H7 (cell line): ENCODE results near the gene MED12L. TPM values are rescaled to one million over a fixed set of nuclear protein-coding genes. Genes with fewer than 3 reads are reported as not detected.
"Not testable (repeated sequence)": the region's sequence is repeated elsewhere in the genome, so short reads cannot be mapped to it uniquely, and the experiment has no call there.

ENCODE experiments used
- DNase-seq: peaks from one replicate; pipeline ENCODE4 v3.0.0; 2012
- H3K27me3 ChIP-seq: 2 replicates; pipeline ENCODE4 v1.6.0; 2011; ENCODE audit warnings: mild to moderate bottlenecking, low read length; ENCODE audit not compliant: control insufficient read depth, insufficient read depth
- H3K36me3 ChIP-seq: replicated peaks from 2 replicates; pipeline ENCODE4 v1.5.1; 2011; ENCODE audit warnings: low read length; ENCODE audit not compliant: control insufficient read depth, insufficient read depth
- H3K4me3 ChIP-seq: 2 replicates; pipeline ENCODE4 v1.5.1; 2011; ENCODE audit warnings: low read depth, mild to moderate bottlenecking, control low read depth, low read length, moderate library complexity; ENCODE audit not compliant: insufficient read depth
- total RNA-seq: library from RNA; depleted of rRNA; stranded (reverse); fragments of >200 nt; shearing (Covaris generic); gene quantifications from 2 replicates; pipeline ENCODE4 v1.2.3, GENCODE V29; 2014

MED12L gene
- total RNA-seq, 1 experiment from 2014 or later: 7.9 TPM

DNA sequence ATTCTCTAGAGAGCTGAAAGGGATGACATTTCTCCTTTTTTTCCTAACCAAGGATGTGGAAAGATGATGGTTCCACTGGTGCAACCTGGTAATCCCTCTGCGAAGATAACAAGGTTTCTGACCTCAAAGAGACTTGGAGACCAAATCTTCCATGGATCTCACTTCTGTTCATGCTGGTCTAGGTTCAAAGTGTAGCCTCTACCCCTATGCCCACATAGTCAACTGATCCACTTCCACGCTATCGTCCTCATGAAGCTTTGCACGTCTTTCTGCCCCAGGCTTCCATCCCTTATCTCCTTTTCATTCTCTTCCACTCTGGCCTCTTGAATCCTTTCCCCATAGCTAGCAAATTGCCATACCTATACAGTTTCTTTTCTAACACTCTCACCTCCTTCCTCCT lies 8.8 kb upstream of the MED12L start:
- H3K4me3 ChIP-seq: no peak overlapping the region
- H3K27me3 ChIP-seq: no peaks in the 10 kb centered on the region
- no peaks in the 10 kb centered on the region for H3K36me3 ChIP-seq
- no peak for DNase-seq

DNA sequence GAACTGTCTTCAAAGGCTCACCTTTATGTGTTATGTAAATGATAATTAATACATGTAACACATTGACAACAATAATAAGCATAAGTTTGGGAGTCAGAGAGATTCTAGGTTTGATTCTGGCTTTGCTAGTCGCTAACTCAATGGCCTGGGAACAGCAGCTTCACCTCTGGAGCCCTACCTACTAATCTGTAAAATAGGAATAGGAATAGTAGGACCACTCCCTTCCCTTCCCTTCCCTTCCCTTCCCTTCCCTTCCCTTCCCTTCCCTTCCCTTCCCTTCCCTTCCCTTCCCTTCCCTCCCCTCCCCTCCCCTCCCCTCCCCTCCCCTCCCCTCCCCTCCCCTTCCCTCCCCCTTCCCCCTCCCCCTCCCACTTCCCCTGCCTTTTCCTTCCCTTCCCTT lies 4.4 kb upstream of the MED12L start:
- DNase-seq: not testable (repeated sequence)

DNA sequence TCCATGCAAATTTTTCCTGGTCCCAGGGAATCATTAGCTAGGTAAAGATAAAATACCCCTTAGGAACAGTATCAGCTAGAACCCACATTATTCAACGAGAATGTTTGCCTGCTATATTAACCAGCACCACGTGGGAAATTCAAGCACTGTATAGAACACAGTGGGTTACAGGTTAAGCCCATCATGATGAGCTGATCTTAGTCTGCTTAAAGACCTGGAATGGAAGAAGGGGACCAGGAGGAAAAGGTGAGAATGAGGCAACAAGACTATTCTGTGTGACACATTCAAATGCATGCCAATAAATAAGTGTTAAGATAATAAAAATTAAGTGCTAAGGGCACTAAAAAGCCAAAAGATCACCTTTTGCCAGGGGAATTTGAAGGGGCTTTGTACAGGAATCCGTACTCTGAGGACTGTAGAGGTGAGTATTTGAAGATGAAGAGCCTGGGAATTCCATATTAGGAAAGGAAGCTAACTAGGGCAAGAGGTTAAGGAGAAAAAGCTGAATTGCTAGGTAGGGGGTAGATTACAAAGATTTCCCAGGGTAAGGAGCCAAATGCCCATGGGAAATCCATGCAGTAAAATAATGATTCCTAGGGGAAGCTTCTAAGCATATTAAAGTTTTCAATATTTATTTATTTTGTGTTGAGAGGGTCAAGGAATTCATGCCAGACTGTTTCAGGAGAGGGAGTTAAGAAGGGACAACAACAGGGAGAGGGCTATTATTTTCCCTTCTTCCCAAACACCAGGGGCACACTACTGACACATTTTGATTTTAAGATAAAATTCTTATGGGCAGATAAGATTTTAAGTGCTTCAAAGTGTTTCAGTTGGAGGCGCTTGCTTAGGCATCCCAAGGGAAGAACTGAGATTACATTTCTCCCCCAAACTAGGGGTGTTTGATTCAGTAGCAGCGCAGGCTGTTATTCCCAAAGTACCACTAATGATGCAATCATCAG lies 2.3 kb upstream of the MED12L start:
- no peak for DNase-seq
- no peaks in the 10 kb centered on the region for H3K36me3 ChIP-seq
- no peak overlapping the region for H3K4me3 ChIP-seq
- peaks cover 8% of the 10 kb centered on the region for H3K27me3 ChIP-seq

More for the DNA sequence above, 4.4 kb upstream of the MED12L start:
- not testable (repeated sequence) for H3K27me3 ChIP-seq, H3K4me3 ChIP-seq, H3K36me3 ChIP-seq

DNA sequence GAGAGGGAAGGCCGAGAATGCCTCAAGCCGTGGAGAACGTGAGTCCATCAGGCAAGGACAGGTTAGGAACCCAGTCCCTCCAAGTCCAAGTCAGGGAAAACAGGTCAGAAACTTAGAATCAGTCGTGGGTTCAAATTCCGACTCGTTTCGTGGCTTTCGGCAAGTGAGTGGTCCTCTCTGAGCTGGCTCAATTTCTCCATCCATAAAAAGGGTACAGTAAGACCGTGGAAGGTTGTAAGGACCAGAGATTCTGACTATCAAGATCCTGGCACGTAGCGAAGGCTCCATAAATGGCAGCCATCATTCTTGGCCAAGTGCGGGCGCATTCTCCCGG lies 604 bp upstream of the MED12L start:
- peak overlapping the region; percentile 76 for H3K4me3 ChIP-seq
- no peak for DNase-seq
- H3K27me3 ChIP-seq: peaks cover 8% of the 10 kb centered on the region
- no peaks in the 10 kb centered on the region for H3K36me3 ChIP-seq

DNA sequence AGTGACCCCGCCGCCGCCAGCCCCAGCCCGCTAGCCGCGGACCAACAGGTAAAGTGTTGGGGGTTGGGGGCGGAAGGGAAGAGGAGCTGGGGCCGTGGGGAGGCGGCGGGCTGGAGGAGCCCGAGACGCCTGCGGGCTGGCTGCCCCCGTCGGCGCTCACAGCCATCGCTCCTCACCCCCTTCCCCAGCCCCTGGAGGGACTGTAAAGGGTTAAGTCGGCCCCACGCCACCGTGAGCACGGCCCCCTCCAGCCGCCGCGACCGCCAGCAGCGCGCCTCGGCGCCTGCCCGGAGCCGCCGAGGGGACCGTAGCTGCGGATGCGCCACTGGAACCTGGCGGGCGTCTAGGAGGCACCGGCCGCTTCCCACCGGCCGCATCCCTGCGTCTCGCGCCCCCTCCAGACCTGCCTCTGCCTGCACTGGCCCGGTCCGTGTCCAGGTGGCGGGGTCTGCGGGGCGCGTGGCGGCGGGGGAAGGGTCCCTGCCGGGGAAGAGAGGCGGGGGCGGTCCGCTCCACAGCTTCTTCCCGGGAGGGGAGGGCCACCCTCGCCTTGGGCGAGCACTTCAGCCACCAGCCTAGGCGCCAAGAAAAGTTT lies 522 bp downstream of the MED12L start:
- peaks cover 8% of the 10 kb centered on the region for H3K27me3 ChIP-seq
- peak; percentile 88 for DNase-seq
- H3K4me3 ChIP-seq: peak overlapping the region; percentile 76
- no peaks in the 10 kb centered on the region for H3K36me3 ChIP-seq

DNA sequence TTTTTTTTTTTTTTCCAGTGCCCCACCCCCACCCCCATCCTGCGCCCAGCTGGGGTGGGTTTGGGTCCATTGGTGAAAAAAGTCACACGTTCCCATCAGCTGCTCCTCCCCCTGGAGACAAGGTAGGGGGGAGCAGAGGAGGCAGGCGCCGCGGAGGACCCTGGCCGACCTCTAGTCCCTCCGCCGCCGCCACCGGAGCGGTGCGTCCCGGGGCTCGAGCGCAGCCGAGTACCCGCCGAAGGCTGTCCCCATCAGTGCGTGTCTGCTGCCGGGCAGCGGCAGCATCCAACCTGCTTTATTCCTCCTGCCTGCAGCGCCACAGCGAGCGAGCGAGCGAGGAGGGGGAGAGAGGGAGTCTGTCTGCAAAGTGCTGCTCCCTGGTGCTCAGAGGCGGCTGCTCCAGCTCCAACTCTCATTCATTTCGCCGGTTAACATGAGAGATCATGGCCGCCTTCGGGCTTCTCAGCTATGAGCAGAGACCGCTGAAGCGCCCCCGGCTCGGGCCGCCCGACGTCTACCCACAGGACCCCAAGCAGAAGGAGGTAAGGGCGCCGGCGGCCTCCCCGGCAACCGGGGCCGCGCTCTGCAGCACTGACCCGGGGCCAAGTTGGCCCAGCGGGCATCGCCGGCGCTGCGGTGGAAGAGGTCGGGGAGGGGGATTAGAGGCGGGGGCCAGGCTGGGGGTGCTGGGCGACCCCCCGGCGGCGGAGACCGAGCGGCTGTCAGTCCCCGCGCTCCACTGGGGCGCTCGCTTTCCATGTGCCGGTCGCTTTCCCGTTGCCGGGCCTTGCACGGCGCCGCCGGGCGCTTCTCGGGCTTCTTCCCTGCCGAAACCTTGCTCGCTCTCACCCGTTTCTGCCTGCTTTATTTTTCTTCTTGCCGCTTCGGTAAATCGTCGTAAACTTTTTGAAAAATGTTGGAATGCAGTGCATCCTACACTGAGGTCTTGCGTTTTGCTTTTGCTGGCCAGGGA lies 1.3 kb downstream of the MED12L start:
- Histone ChIP-seq H3K4me3 (peak overlapping the region; percentile 76), H3K36me3 (no peaks in the 10 kb centered on the region)
- peak; percentile 80 for DNase-seq

DNA sequence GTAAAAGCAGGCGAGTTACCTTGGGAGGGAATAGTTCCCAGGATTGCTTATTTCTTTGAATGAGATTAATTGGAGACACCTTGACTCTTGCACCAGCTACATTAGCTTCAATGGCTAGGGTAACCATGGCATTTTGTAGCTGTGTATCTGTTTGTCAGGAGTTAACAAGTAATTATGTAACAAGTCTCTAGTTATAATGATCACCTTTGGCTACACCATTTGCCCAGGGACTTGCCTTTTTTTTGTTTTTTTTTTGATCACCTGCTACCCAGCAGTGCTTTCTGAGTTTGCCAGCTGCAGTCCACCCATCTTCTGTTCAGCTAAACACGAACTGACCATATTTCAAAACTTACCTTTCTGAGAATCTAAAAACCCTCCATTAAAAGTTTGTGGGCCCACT lies 2.2 kb downstream of the MED12L start:
- Histone ChIP-seq H3K36me3 (no peaks in the 10 kb centered on the region), H3K4me3 (peak overlapping the region; percentile 76), H3K27me3 (peaks cover 8% of the 10 kb centered on the region)
- DNase-seq: no peak

More for the DNA sequence above, 1.3 kb downstream of the MED12L start:
- H3K27me3 ChIP-seq: peaks cover 8% of the 10 kb centered on the region

DNA sequence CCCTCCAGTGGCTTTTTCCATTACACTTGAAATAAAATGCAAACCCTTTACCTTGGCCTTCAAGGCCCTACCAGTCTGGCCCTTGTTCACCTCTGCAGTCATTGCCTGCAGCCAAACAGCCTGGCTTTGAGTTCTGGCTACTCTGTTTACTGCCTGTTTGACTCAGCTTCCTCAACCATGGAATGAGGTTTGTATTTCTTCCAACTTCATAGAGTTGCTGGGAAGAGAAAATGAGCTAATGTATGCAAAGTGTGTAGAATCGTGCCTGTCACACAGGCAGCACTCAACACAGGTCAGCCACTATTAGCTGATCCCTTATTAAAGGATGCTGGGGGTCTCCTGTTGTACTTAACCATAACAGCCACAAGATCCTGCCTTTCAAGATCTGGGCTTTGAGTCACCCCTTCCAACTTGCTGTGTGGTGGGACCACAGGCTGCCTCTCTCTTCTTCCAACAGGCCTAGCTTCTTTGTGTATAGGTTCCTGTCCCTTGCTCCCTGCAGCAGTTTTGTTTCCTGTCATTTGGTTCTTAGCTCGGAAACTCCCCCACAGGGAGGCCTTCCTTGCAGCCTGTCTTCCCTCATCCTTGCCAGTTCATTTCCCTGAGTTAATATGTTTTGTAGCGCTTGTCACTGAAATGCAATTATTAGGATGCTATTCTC lies 6.4 kb downstream of the MED12L start:
- H3K36me3 ChIP-seq: no peaks in the 10 kb centered on the region
- no peak overlapping the region for H3K4me3 ChIP-seq
- peaks cover 1% of the 10 kb centered on the region for H3K27me3 ChIP-seq
- no peak for DNase-seq

DNA sequence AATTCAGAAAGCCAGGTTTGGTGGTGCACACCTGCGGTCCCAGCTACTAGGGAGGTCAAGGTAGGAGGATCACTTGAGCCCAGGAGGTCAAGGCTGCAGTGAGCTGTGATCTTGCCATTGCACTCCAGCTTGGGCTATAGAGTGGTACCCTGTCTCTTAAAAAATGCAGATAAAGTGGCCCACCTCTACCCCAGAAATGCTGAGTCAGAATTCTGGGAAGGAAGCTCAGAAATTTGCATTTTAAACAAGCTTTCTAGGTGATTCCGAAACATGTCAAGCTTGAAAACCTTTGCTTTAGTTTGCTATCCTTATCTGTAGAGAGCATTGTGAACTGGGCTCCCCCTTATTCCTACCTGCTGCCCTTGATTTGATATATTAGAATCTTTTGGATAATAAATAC lies 7.7 kb downstream of the MED12L start:
- Histone ChIP-seq H3K4me3 (no peak overlapping the region), H3K36me3 (no peaks in the 10 kb centered on the region), H3K27me3 (no peaks in the 10 kb centered on the region; the same call in 1 of the 2 replicates)
- no peak for DNase-seq

DNA sequence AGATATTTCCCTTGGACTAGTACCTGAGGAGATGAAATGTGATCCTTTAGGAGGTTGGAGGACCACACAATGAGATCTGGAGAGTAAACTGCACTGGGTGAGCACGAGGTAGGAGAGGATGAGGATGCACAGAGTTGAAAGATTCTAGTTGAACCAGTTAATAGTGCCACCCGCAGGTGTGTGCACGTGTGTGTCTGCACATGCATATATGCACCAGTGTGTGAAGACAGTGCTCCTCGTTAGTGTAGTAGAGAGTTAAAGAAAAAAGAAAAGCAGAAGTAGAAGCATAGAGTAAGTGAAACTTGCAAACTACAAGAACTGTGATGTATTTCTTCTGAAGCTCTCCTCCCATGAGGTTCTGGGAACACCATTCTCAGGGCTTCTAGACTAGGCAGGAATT lies 8.4 kb downstream of the MED12L start:
- Histone ChIP-seq H3K36me3 (no peaks in the 10 kb centered on the region), H3K4me3 (no peak overlapping the region), H3K27me3 (no peaks in the 10 kb centered on the region)
- no peak for DNase-seq

DNA sequence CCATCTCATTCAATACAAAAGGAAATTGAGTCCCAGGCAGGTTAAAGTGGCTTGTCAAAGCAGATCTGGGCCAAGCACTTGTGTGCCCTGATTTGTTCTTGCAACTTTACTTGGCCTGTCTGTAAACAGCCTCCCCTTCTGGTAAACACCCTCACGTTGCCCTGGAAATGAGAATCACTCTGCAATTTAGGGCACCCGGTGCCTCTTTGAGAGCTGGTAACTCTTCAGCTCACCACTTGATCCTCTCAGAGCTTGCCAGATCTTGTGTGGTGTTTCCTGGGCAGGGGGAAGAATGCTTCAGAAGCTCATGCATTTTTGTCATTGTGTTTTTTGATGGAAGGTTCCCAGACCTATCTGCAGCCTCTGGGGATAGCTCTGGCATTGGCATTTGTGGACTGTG lies 11.3 kb downstream of the MED12L start:
- Histone ChIP-seq H3K36me3 (no peaks in the 10 kb centered on the region), H3K27me3 (no peaks in the 10 kb centered on the region), H3K4me3 (no peak overlapping the region)
- DNase-seq: no peak

DNA sequence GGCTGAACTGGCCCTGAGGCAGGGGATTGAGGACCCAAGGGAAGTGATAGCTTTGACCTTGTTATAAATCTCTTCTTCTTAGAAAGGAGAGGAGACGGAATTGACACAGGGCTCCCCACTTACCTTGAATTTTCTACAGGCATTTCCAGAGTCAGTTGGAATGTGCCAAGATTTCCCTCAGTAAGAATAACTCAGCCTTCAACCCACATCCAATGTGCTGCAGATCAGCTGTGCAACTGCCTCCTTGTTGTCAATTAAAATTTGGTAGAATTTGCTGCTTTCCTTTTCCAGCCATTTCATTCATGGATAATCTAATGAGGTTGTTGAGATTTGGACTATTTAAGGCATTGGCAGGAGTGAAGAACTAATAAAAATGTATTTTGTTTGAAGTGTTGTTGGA lies 14.6 kb downstream of the MED12L start:
- H3K36me3 ChIP-seq: no peaks in the 10 kb centered on the region
- no peaks in the 10 kb centered on the region for H3K27me3 ChIP-seq
- no peak overlapping the region for H3K4me3 ChIP-seq
- no peak for DNase-seq

DNA sequence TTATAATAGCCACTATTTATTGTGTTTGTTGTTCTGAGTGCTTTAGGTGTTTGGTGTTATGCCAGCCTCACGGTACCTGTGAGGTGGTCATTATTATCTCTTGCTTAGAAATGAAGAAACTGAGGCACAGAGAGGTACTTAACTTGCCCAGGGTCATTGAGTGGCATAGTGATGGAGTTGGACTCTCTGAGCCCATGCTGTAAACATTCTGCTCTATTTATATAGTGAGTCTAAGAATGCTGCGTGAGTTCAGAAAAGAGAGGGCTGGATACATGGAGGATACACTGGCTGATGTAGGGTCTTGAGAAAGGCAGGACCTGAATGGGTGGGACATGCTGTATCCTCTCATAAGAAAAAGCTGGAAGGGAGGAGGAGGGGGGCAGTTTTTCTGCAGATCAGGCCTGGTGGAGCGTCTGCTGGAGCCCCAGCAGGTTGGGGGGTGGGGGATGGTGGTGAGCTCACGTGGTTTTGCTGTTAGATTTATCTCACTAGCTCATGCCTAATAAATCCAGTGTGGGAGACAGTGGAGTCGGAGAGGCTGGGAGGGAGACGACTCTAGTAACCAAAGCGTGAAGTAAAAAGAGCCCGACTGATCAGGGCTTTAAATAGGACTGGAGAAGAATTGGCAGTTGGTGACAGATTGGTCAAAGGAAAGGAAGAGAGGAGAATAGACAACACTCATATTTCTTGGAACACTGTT lies 16.0 kb downstream of the MED12L start:
- no peak for DNase-seq
- Histone ChIP-seq H3K27me3 (no peaks in the 10 kb centered on the region), H3K4me3 (no peak overlapping the region), H3K36me3 (no peaks in the 10 kb centered on the region)
